HEK293 (cell line): ENCODE results near the gene RNPEP.

Source experiments
- AEBP2 ChIP-seq: fragments of 450-650 bp; formaldehyde crosslinking; IDR thresholded peaks from 2 replicates; pipeline ENCODE4 v1.5.1; 2016; ENCODE audit warnings: missing biosample characterization, missing genetic modification characterization, borderline replicate concordance
- BCL11A ChIP-seq: fragments of 450-650 bp; formaldehyde crosslinking; IDR thresholded peaks from 2 replicates; pipeline ENCODE4 v1.5.1; 2016; ENCODE audit warnings: low read depth, missing biosample characterization, missing genetic modification characterization
- BCL11B ChIP-seq: fragments of 450-650 bp; formaldehyde crosslinking; IDR thresholded peaks from 2 replicates; pipeline ENCODE4 v1.5.1; 2016; ENCODE audit warnings: low read depth, missing biosample characterization, missing genetic modification characterization
- CTCF ChIP-seq: fragments of 450-650 bp; formaldehyde crosslinking; IDR thresholded peaks from 2 replicates; pipeline ENCODE4 v1.5.1; 2016; ENCODE audit warnings: missing biosample characterization, missing genetic modification characterization
- ELK4 ChIP-seq: IDR thresholded peaks from 2 replicates; pipeline ENCODE4 v1.6.1; 2011; ENCODE audit warnings: mild to moderate bottlenecking, low read depth, low read length, borderline replicate concordance
- GLIS2 ChIP-seq: fragments of 450-650 bp; formaldehyde crosslinking; IDR thresholded peaks from 2 replicates; pipeline ENCODE4 v1.5.1; 2016; ENCODE audit warnings: missing biosample characterization, missing genetic modification characterization
- HOXD13 ChIP-seq: sonication (generic); formaldehyde crosslinking; IDR thresholded peaks from 2 replicates; pipeline ENCODE4 v1.8.0; 2022; ENCODE audit warnings: missing genetic modification reagents, borderline replicate concordance
- IKZF3 ChIP-seq: fragments of 450-650 bp; IDR thresholded peaks from 2 replicates; pipeline ENCODE4 v1.5.0; 2018; ENCODE audit warnings: missing biosample characterization, mild to moderate bottlenecking, missing genetic modification characterization, moderate library complexity
- KLF1 ChIP-seq: fragments of 450-650 bp; formaldehyde crosslinking; IDR thresholded peaks from 2 replicates; pipeline ENCODE4 v1.5.1; 2016; ENCODE audit warnings: missing biosample characterization, missing genetic modification characterization
- SCRT1 ChIP-seq: fragments of 450-650 bp; formaldehyde crosslinking; IDR thresholded peaks from 2 replicates; pipeline ENCODE4 v1.5.1; 2016; ENCODE audit warnings: missing biosample characterization, missing genetic modification characterization, borderline replicate concordance
- ZBTB21 ChIP-seq: fragments of 450-650 bp; formaldehyde crosslinking; IDR thresholded peaks from 2 replicates; pipeline ENCODE4 v1.5.1; 2017; ENCODE audit warnings: missing biosample characterization, missing genetic modification characterization
- ZBTB49 ChIP-seq: fragments of 450-650 bp; formaldehyde crosslinking; IDR thresholded peaks from 2 replicates; pipeline ENCODE4 v1.5.1; 2016; ENCODE audit warnings: missing biosample characterization, missing genetic modification characterization, low read depth
- ZNF10 ChIP-seq: fragments of 450-650 bp; formaldehyde crosslinking; IDR thresholded peaks from 2 replicates; pipeline ENCODE4 v1.5.1; 2017; ENCODE audit warnings: missing biosample characterization, missing genetic modification characterization
- ZNF112 ChIP-seq: fragments of 450-650 bp; formaldehyde crosslinking; IDR thresholded peaks from 2 replicates; pipeline ENCODE4 v1.5.0; 2017; ENCODE audit warnings: missing biosample characterization, missing genetic modification characterization
- ZNF114 ChIP-seq: fragments of 450-650 bp; formaldehyde crosslinking; IDR thresholded peaks from 2 replicates; pipeline ENCODE4 v1.5.0; 2017; ENCODE audit warnings: missing biosample characterization, missing genetic modification characterization
- ZNF133 ChIP-seq: fragments of 450-650 bp; formaldehyde crosslinking; IDR thresholded peaks from 2 replicates; pipeline ENCODE4 v1.5.1; 2016; ENCODE audit warnings: missing biosample characterization, missing genetic modification characterization
- ZNF18 ChIP-seq: fragments of 450-650 bp; formaldehyde crosslinking; IDR thresholded peaks from 2 replicates; pipeline ENCODE4 v1.5.1; 2016; ENCODE audit warnings: missing biosample characterization, missing genetic modification characterization
- ZNF2 ChIP-seq: fragments of 450-650 bp; formaldehyde crosslinking; IDR thresholded peaks from 2 replicates; pipeline ENCODE4 v1.5.1; 2016; ENCODE audit warnings: missing biosample characterization, missing genetic modification characterization
- ZNF202 ChIP-seq: fragments of 450-650 bp; formaldehyde crosslinking; IDR thresholded peaks from 2 replicates; pipeline ENCODE4 v1.5.1; 2016; ENCODE audit warnings: missing biosample characterization, missing genetic modification characterization, borderline replicate concordance
- ZNF214 ChIP-seq: fragments of 450-650 bp; formaldehyde crosslinking; IDR thresholded peaks from 2 replicates; pipeline ENCODE4 v1.5.1; 2017; ENCODE audit warnings: missing biosample characterization, mild to moderate bottlenecking, missing genetic modification characterization, borderline replicate concordance
- ZNF354C ChIP-seq: fragments of 450-650 bp; formaldehyde crosslinking; IDR thresholded peaks from 2 replicates; pipeline ENCODE4 v1.5.1; 2016; ENCODE audit warnings: missing biosample characterization, missing genetic modification characterization, low read depth, borderline replicate concordance
- ZNF362 ChIP-seq: fragments of 450-650 bp; formaldehyde crosslinking; IDR thresholded peaks from 2 replicates; pipeline ENCODE4 v1.5.1; 2016; ENCODE audit warnings: missing biosample characterization, missing genetic modification characterization
- ZNF394 ChIP-seq: fragments of 450-650 bp; formaldehyde crosslinking; IDR thresholded peaks from 2 replicates; pipeline ENCODE4 v1.5.1; 2016; ENCODE audit warnings: missing biosample characterization, missing genetic modification characterization, mild to moderate bottlenecking, moderate library complexity, borderline replicate concordance
- ZNF423 ChIP-seq: fragments of 450-650 bp; formaldehyde crosslinking; IDR thresholded peaks from 2 replicates; pipeline ENCODE4 v1.5.1; 2016; ENCODE audit warnings: missing biosample characterization, missing genetic modification characterization
- ZNF48 ChIP-seq: fragments of 450-650 bp; formaldehyde crosslinking; IDR thresholded peaks from 2 replicates; pipeline ENCODE4 v1.5.1; 2016; ENCODE audit warnings: missing biosample characterization, missing genetic modification characterization
- ZNF549 ChIP-seq: fragments of 450-650 bp; IDR thresholded peaks from 2 replicates; pipeline ENCODE4 v1.5.1; 2018; ENCODE audit warnings: missing biosample characterization, missing genetic modification characterization, mild to moderate bottlenecking, inconsistent platforms, moderate library complexity
- ZNF600 ChIP-seq: fragments of 450-650 bp; formaldehyde crosslinking; IDR thresholded peaks from 2 replicates; pipeline ENCODE4 v1.5.1; 2016; ENCODE audit warnings: missing biosample characterization, missing genetic modification characterization
- ZNF660 ChIP-seq: fragments of 450-650 bp; IDR thresholded peaks from 2 replicates; pipeline ENCODE4 v1.5.1; 2018; ENCODE audit warnings: missing biosample characterization, mild to moderate bottlenecking, missing genetic modification characterization
- ZNF76 ChIP-seq: fragments of 450-650 bp; formaldehyde crosslinking; IDR thresholded peaks from 2 replicates; pipeline ENCODE4; 2016; ENCODE audit warnings: low read depth, missing biosample characterization, missing genetic modification characterization, borderline replicate concordance
- ZNF792 ChIP-seq: fragments of 450-650 bp; formaldehyde crosslinking; IDR thresholded peaks from 2 replicates; pipeline ENCODE4 v1.5.1; 2016; ENCODE audit warnings: missing biosample characterization, missing genetic modification characterization
- ZSCAN5A ChIP-seq: fragments of 450-650 bp; formaldehyde crosslinking; IDR thresholded peaks from 2 replicates; pipeline ENCODE4 v1.5.1; 2016; ENCODE audit warnings: missing biosample characterization, missing genetic modification characterization

RNPEP gene

GRCh38 chr1:202029171-202029665 is 46.8 kb downstream of the RNPEP start (continued):
- TF ChIP-seq CTCF: no peak
- no peak for TF ChIP-seq ZNF660 (tag by site-specific recombination)
- TF ChIP-seq ZNF202 (tag by site-specific recombination): no peak
- TF ChIP-seq ZNF112: no peak
- TF ChIP-seq GLIS2: no peak
- TF ChIP-seq ZSCAN5A (tag by site-specific recombination): no peak
- no peak for TF ChIP-seq ZNF792
- no peak for TF ChIP-seq ZNF600
- peak; percentile 48; the same call in 1 of the 2 replicates for TF ChIP-seq BCL11A (tag by site-specific recombination)
- TF ChIP-seq ZNF76 (tag by site-specific recombination): no peak
- TF ChIP-seq ZNF10 (tag by site-specific recombination): no peak
- TF ChIP-seq ZNF48 (tag by site-specific recombination): no peak
- no peak for TF ChIP-seq ZNF549 (tag by site-specific recombination)
- peak; percentile 85 for TF ChIP-seq ZNF362
- TF ChIP-seq ZBTB21 (tag by site-specific recombination): no peak
- no peak for TF ChIP-seq ZNF354C
- no peak for TF ChIP-seq KLF1 (tag by site-specific recombination)
- no peak for TF ChIP-seq ZNF114 (tag by site-specific recombination)
- no peak for TF ChIP-seq ELK4
- TF ChIP-seq ZNF133 (tag by site-specific recombination): no peak
- TF ChIP-seq IKZF3 (tag by site-specific recombination): no peak
- no peak for TF ChIP-seq BCL11B (tag by site-specific recombination)
- TF ChIP-seq ZBTB49 (tag by site-specific recombination): no peak
- no peak for TF ChIP-seq HOXD13 (CRISPR knock-in tag)
- TF ChIP-seq ZNF2 (tag by site-specific recombination): no peak
- no peak for TF ChIP-seq ZNF214
- no peak for TF ChIP-seq AEBP2 (tag by site-specific recombination)
- TF ChIP-seq SCRT1 (tag by site-specific recombination): no peak
- TF ChIP-seq ZNF18: no peak
- TF ChIP-seq ZNF394 (tag by site-specific recombination): peak; percentile 49
- no peak for TF ChIP-seq ZNF423 (tag by site-specific recombination)
